HepG2 (cell line): ENCODE measurements around the gene KRTAP21-1. TPM values are rescaled to one million over a fixed set of nuclear protein-coding genes. Genes with fewer than 3 reads are reported as not detected.

Experiments
- ATAC-seq: fragments of 200-7000 bp; cut with Tn5 transposase; 3 replicates; pipeline ENCODE4 v1.9.1; 2020; ENCODE audit warnings: mild to moderate bottlenecking, moderate library complexity
- BruUV-seq: library from RNA; stranded (reverse); fragments of 400-500 nt; replicated peaks from 2 replicates; lab custom pipeline; 2021; lab: Mats Ljungman, UMichigan
- CTCF ChIA-PET: fragments of 300-600 bp; formaldehyde crosslinking; extraction: SDS; loops from one replicate; lab custom pipeline; 2021; ENCODE audit warnings: low total read pairs, inconsistent platforms, low intra/inter-chr PET ratio; lab: Yijun Ruan, JAX
- POLR2A ChIA-PET: fragments of 350-600 bp; sonication (Branson Sonifier 250); formaldehyde crosslinking; loops from one replicate; lab custom pipeline; 2020; ENCODE audit warnings: antibody characterized with exemption, inconsistent platforms; lab: Yijun Ruan, JAX
- DNase-seq: peaks from one replicate; pipeline ENCODE4 v3.0.0-alpha.2; 2015; ENCODE audit warnings: low spot score
- FAIRE-seq: peaks from 3 replicates; lab custom pipeline; 2011; peaks lifted over from hg19 to GRCh38; lab: Jason Lieb, UNC
- H2AFZ ChIP-seq: one replicate; pipeline ENCODE4 v1.6.1; 2011; ENCODE audit warnings: low read length, inconsistent platforms
- H3K27ac ChIP-seq: fragments of 300-600 bp; 3 replicates; pipeline ENCODE4 v1.8.0; 2011; ENCODE audit warnings: mixed run types, mild to moderate bottlenecking, mixed read lengths, low read length, inconsistent platforms; ENCODE audit not compliant: insufficient read depth; ENCODE audit errors: extremely low read length
- H3K27me3 ChIP-seq, 2 experiments: fragments of 200-600 bp in 1 of 2; 2 replicates in 1 of 2; 3 replicates in 1 of 2; pipeline versions ENCODE4 v1.6.0 to v1.8.0; 2011; ENCODE audit warnings: low read length in 2 of 2, mild to moderate bottlenecking in 2 of 2, moderate library complexity in 2 of 2, inconsistent platforms in 1 of 2; ENCODE audit not compliant: insufficient read depth in 2 of 2, control insufficient read depth in 1 of 2
- H3K36me3 ChIP-seq, 2 experiments: fragments of 200-600 bp in 1 of 2; replicated peaks in 1 of 2; 2 replicates in 1 of 2; 3 replicates in 1 of 2; pipeline versions ENCODE4 v1.5.1 to v1.8.0; 2011; ENCODE audit warnings: low read length in 2 of 2, inconsistent platforms in 1 of 2; ENCODE audit not compliant: insufficient read depth in 2 of 2, control insufficient read depth in 1 of 2
- H3K4me1 ChIP-seq: 2 replicates; pipeline ENCODE4 v1.5.1; 2012; ENCODE audit warnings: low read length, inconsistent platforms; ENCODE audit not compliant: insufficient read depth
- H3K4me2 ChIP-seq: 2 replicates; pipeline ENCODE4 v1.6.0; 2011; ENCODE audit warnings: low read depth, low read length, inconsistent platforms
- H3K4me3 ChIP-seq, 3 experiments: fragments of 200-600 bp in 1 of 3; sonication (generic), shearing (Covaris generic) in 1 of 3; replicated peaks in 1 of 3; 2 replicates each; pipeline ENCODE4 v1.5.1; 2011 to 2016; ENCODE audit warnings: low read length in 3 of 3, inconsistent platforms in 2 of 3, low read depth in 2 of 3, mild to moderate bottlenecking in 2 of 3, control low read depth in 1 of 3, mixed read lengths in 1 of 3; ENCODE audit not compliant: insufficient read depth in 1 of 3
- H3K79me2 ChIP-seq: one replicate; pipeline ENCODE4 v1.6.1; 2011; ENCODE audit warnings: low read length, inconsistent platforms; ENCODE audit not compliant: insufficient read depth
- H3K9ac ChIP-seq: 2 replicates; pipeline ENCODE4 v1.6.0; 2011; ENCODE audit warnings: mild to moderate bottlenecking, low read depth, low read length, inconsistent platforms; ENCODE audit not compliant: insufficient read depth
- H3K9me3 ChIP-seq: 2 replicates; pipeline ENCODE4 v1.5.1; 2012; ENCODE audit warnings: mild to moderate bottlenecking, low read length
- H4K20me1 ChIP-seq: 2 replicates; pipeline ENCODE4 v1.6.0; 2011; ENCODE audit warnings: inconsistent platforms, mild to moderate bottlenecking, low read length, moderate library complexity; ENCODE audit not compliant: insufficient read depth
- ARID4A ChIP-seq: sonication (generic); formaldehyde crosslinking; IDR thresholded peaks from 2 replicates; pipeline ENCODE4 v1.5.0; 2020; ENCODE audit warnings: mild to moderate bottlenecking, missing genetic modification reagents, borderline replicate concordance
- KLF11 ChIP-seq: IDR thresholded peaks from 2 replicates; pipeline ENCODE4 v1.6.1; 2016; ENCODE audit warnings: missing compliant biosample characterization
- LCORL ChIP-seq, 2 experiments: fragments of 450-650 bp in 1 of 2; sonication (generic) in 1 of 2; formaldehyde crosslinking in 1 of 2; IDR thresholded peaks; 2 replicates each; pipeline versions ENCODE4 v1.5.0 to v1.6.1; 2017 to 2020; ENCODE audit warnings: antibody characterized with exemption in 1 of 2, missing genetic modification reagents in 1 of 2
- RFX1 ChIP-seq: fragments of 450-650 bp; IDR thresholded peaks from 2 replicates; pipeline ENCODE4 v1.6.1; 2017
- TAF15 ChIP-seq: fragments of 200-400 bp; formaldehyde crosslinking; IDR thresholded peaks from one replicate; pipeline ENCODE4 v1.6.1; 2018; ENCODE audit warnings: mild to moderate bottlenecking, low read depth, low read length; ENCODE audit not compliant: poor library complexity, severe bottlenecking
- TFDP1 ChIP-seq: IDR thresholded peaks from 2 replicates; pipeline ENCODE4 v1.6.1; 2016; ENCODE audit warnings: missing compliant biosample characterization, missing genetic modification reagents, borderline replicate concordance
- TOPORS ChIP-seq: sonication (generic); formaldehyde crosslinking; IDR thresholded peaks from 2 replicates; pipeline ENCODE4 v1.8.0; 2023; ENCODE audit warnings: mild to moderate bottlenecking, missing genetic modification reagents
- XRCC5 ChIP-seq: fragments of 200-400 bp; formaldehyde crosslinking; optimal IDR thresholded peaks from 2 replicates; pipeline ENCODE3; 2017; ENCODE audit warnings: mild to moderate bottlenecking, low read length
- ZFP36L2 ChIP-seq: sonication (generic); formaldehyde crosslinking; IDR thresholded peaks from 2 replicates; pipeline ENCODE4 v1.4.0; 2020; ENCODE audit warnings: missing genetic modification reagents
- ZNF33A ChIP-seq: sonication (generic); formaldehyde crosslinking; IDR thresholded peaks from 2 replicates; pipeline ENCODE4 v1.5.1; 2020; ENCODE audit warnings: missing genetic modification reagents, mild to moderate bottlenecking, moderate library complexity, borderline replicate concordance
- ZNF558 ChIP-seq: sonication (generic); formaldehyde crosslinking; IDR thresholded peaks from 2 replicates; pipeline ENCODE4 v1.9.0; 2022; ENCODE audit warnings: mild to moderate bottlenecking, missing genetic modification reagents, borderline replicate concordance
- ZNF784 ChIP-seq: sonication (generic); formaldehyde crosslinking; IDR thresholded peaks from 2 replicates; pipeline ENCODE4 v1.5.1; 2020; ENCODE audit warnings: missing genetic modification reagents, mild to moderate bottlenecking, borderline replicate concordance
- ZSCAN9 ChIP-seq: IDR thresholded peaks from 2 replicates; pipeline ENCODE4 v1.6.1; 2016; ENCODE audit warnings: borderline replicate concordance
- WGBS: methylation state at CpG from one replicate; pipeline ENCODE4 v1.1.6; 2017; ENCODE audit warnings: low lambda C conversion rate; 5-methylcytosine and 5-hydroxymethylcytosine counted together
- in situ Hi-C: cut with HindIII; loops from 2 replicates; pipeline ENCODE4 v1.10.0; 2017; ENCODE audit warnings: low pct_unique_long_range_greater_than_20kb; ENCODE audit not compliant: extremely low pct_ligation_motif_present
- intact Hi-C: fragments of 100-400 bp; cut with micrococcal nuclease; formaldehyde crosslinking; loops from one replicate; pipeline ENCODE4 v1.10.0; 2022; ENCODE audit not compliant: unreplicated experiment
- polyA plus RNA-seq, 8 experiments: library from polyadenylated mRNA; depleted of rRNA in 3 of 8; stranded (reverse) in 7 of 8; unstranded in 1 of 8; fragments of >200 nt; fragmentation: Illumina TruSeq in 4 of 8; extraction: Trizol in 4 of 8; gene quantifications; 2 replicates each; pipeline versions ENCODE4 v1.2.1 to v1.2.3, GENCODE V29; 2011 to 2016; ENCODE audit warnings: low read depth in 4 of 8, missing spikeins in 1 of 8, mixed read lengths in 1 of 8; ENCODE audit not compliant: insufficient read depth in 1 of 8
- total RNA-seq, 5 experiments: library from RNA; depleted of rRNA; stranded (reverse); fragments of >200 nt; fragmentation: Illumina TruSeq; extraction: Trizol; gene quantifications; 2 replicates each; pipeline ENCODE4 v1.2.3, GENCODE V29; 2016; ENCODE audit warnings: low read depth in 1 of 5

Gene KRTAP21-1
- total and polyA plus RNA-seq, 2 of the 13 experiments (the other 11 are each of a cell fraction or from before 2014, with no cell fraction given): not detected

GRCh38 chr21:30760776-30761175 is 5.5 kb upstream of the KRTAP21-1 start:
- WGBS: 2% methylated on average over 2 of the region's 2 CpGs
- no peak for ATAC-seq
- no peaks in the 10 kb centered on the region for H3K79me2 ChIP-seq
- no peaks in the 10 kb centered on the region for H3K4me1 ChIP-seq
- intact Hi-C loops: no loop called here
- no peaks in the 10 kb centered on the region for H3K27me3 ChIP-seq
- H2AFZ ChIP-seq: no peak overlapping the region
- BruUV-seq: no TSS peak
- TF ChIP-seq LCORL (IDR thresholded peaks at IDR 0.05) (no peak), LCORL (CRISPR knock-in tag; IDR thresholded peaks at IDR 0.05) (no peak), ZSCAN9 (CRISPR knock-in tag) (no peak)
- TF ChIP-seq, all 625 proteins: peak for 0
- DNase-seq (no peak), FAIRE-seq (no peak)
- no peak overlapping the region for H3K4me3 ChIP-seq
- H3K27ac ChIP-seq: no peak overlapping the region
- H3K36me3 ChIP-seq: no peaks in the 10 kb centered on the region
- ChIA-PET CTCF (no interaction called here), POLR2A (no interaction called here)
- H3K4me2 ChIP-seq: no peak overlapping the region
- in situ Hi-C loops: no loop called here
- H3K9me3 ChIP-seq: peaks cover 94% of the 10 kb centered on the region
- no peak overlapping the region for H3K9ac ChIP-seq
- H4K20me1 ChIP-seq: no peaks in the 10 kb centered on the region

GRCh38 chr21:30758306-30758705 is 3.1 kb upstream of the KRTAP21-1 start:
- Histone ChIP-seq H3K27ac (no peak overlapping the region), H3K9me3 (peaks cover 96% of the 10 kb centered on the region), H3K4me3 (no peak overlapping the region), H3K79me2 (no peaks in the 10 kb centered on the region), H3K27me3 (no peaks in the 10 kb centered on the region), H2AFZ (no peak overlapping the region), H3K36me3 (no peaks in the 10 kb centered on the region), H4K20me1 (no peaks in the 10 kb centered on the region), H3K4me2 (no peak overlapping the region), H3K4me1 (no peaks in the 10 kb centered on the region), H3K9ac (no peak overlapping the region)
- in situ Hi-C loops: no loop called here
- CTCF ChIA-PET: no interaction called here
- intact Hi-C loops: no loop called here
- 10% methylated on average over 2 of the region's 2 CpGs for WGBS
- no TSS peak for BruUV-seq
- ATAC-seq (no peak), DNase-seq (no peak), FAIRE-seq (no peak)
- POLR2A ChIA-PET: no interaction called here
- TF ChIP-seq TFDP1 (CRISPR knock-in tag) (no peak), ARID4A (CRISPR knock-in tag) (no peak), ZNF784 (CRISPR knock-in tag) (no peak), RFX1 (no peak), XRCC5 (no peak), ZNF33A (CRISPR knock-in tag) (no peak), TAF15 (no peak), ZNF558 (no peak), TOPORS (CRISPR knock-in tag) (no peak), ZFP36L2 (no peak), KLF11 (CRISPR knock-in tag) (no peak)
